ENCODE data around the gene COLQ. TPM values are rescaled to one million over a fixed set of nuclear protein-coding genes. Genes with fewer than 3 reads are reported as not detected.

COLQ gene
- total RNA-seq, 6 donors from 2014 or later = 1.1 to 34.6 (median 2.6) TPM

DNA sequence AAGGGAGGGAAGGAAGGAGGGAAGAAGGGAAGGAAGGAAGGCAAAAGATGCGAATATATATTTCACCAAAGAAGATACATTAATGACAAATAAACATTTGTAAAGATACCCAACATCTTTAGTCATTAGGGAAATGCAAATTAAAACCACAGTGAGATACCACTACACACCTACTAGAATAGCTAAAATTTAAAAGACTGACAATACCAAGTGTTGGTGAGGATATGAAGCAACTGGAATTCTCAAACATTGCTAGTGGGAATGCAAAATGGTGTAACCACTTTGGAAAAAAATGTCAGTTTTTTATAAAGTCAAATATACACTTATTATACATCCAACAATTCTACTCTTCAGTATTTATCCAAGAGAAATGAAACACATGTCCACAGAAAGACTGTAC, 4.3 kb upstream of the COLQ start:
- TF ChIP-seq, protein P1, sequence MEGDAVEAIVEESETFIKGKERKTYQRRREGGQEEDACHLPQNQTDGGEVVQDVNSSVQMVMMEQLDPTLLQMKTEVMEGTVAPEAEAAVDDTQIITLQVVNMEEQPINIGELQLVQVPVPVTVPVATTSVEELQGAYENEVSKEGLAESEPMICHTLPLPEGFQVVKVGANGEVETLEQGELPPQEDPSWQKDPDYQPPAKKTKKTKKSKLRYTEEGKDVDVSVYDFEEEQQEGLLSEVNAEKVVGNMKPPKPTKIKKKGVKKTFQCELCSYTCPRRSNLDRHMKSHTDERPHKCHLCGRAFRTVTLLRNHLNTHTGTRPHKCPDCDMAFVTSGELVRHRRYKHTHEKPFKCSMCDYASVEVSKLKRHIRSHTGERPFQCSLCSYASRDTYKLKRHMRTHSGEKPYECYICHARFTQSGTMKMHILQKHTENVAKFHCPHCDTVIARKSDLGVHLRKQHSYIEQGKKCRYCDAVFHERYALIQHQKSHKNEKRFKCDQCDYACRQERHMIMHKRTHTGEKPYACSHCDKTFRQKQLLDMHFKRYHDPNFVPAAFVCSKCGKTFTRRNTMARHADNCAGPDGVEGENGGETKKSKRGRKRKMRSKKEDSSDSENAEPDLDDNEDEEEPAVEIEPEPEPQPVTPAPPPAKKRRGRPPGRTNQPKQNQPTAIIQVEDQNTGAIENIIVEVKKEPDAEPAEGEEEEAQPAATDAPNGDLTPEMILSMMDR (IDR thresholded peaks at IDR 0.05) = no peak
- TF ChIP-seq EP300 (IDR thresholded peaks at IDR 0.05) = no peak
- TF ChIP-seq POLR2A (IDR thresholded peaks at IDR 0.05) = no peak
- TF ChIP-seq POLR2AphosphoS5 (IDR thresholded peaks at IDR 0.05) = no peak
- Histone ChIP-seq H3K4me3 (no peak overlapping the region), H3K9me3 (no peaks in the 10 kb centered on the region), H3K27ac (no peak overlapping the region), H3K36me3 (no peaks in the 10 kb centered on the region), H3K4me1 (peaks cover 15 to 38% (median 30%) of the 10 kb centered on the region in 4 donors), H3K27me3 (no peaks in the 10 kb centered on the region)
- DNase-seq (no peak), ATAC-seq (ENCODE audit: low FRiP score in 2 of 2) (no peak)
- WGBS, 2 donors = 96 to 97% methylated on average over 1 of the region's 1 CpG

DNA sequence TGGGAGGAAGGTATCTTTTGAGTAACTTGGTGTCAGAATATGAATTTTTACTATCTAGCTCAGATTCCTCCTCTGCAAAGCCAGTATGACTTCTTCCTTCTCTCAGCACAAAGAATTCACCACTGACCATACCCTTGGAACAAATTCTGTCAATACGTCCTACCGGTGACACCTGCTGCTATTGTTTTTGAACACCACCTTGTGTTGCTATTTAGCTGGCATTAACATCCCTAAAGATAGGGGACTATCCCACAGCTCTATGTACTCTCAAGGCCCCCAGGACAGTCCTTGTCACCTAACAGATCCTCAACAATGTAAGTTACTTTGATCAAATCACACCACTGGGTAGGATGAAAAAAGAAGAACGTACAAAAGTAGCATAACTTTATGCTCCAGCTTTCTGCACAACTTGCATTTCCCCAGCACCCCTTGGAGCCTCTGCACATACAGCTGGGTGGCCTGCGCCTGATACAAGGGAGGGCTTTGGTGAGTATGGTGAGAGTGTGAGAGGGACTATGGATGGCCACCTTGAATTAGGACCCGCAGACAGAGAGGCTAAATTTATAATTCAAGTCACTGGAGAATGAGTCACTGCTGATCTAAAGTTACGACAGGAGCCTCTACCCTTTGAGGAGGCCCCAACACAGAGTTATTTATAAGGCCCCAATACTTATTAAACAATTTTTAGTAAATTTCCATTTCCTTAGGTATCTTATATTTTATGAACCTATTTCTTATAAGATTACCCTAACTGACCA, 2.3 kb upstream of the COLQ start:
- DNase-seq (no peak), ATAC-seq (ENCODE audit: low FRiP score in 2 of 2) (no peak)
- 84 to 93% methylated on average over 6 of the region's 6 CpGs for WGBS, 2 donors
- no peak for TF ChIP-seq EP300 (IDR thresholded peaks at IDR 0.05)
- TF ChIP-seq, protein P1 (IDR thresholded peaks at IDR 0.05) = no peak
- TF ChIP-seq POLR2A (IDR thresholded peaks at IDR 0.05) = no peak
- TF ChIP-seq POLR2AphosphoS5 (IDR thresholded peaks at IDR 0.05) = no peak
- Histone ChIP-seq H3K9me3 (no peaks in the 10 kb centered on the region), H3K27ac (no peak overlapping the region), H3K4me3 (no peak overlapping the region), H3K36me3 (no peaks in the 10 kb centered on the region), H3K4me1 (peaks cover 16 to 23% (median 19%) of the 10 kb centered on the region in 4 donors), H3K27me3 (no peaks in the 10 kb centered on the region)

DNA sequence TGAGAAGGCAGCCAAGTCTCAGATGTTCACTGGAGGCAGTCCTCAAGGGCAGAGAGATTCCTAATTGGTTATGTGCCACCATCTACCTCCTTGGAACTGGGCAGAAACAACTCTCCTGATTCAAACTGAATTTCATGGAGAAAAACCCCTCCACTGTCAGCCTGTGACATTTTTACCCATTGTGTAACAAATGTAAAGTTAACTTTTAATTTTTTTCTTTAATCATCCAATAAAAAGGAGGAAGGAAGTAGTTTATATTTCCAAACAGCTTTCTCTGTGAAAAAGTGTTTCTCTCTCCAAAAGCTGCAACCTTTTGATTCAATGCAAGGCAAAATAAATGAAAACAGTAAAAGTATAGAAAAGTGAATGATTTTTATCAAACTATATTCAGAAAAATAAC, 510 bp upstream of the COLQ start:
- ATAC-seq (ENCODE audit: low FRiP score in 2 of 2) (no peak), DNase-seq (no peak)
- TF ChIP-seq, protein P1 (IDR thresholded peaks at IDR 0.05) = no peak
- no peak for TF ChIP-seq POLR2A (IDR thresholded peaks at IDR 0.05)
- TF ChIP-seq POLR2AphosphoS5 (IDR thresholded peaks at IDR 0.05) = no peak
- TF ChIP-seq EP300 (IDR thresholded peaks at IDR 0.05) = no peak
- H3K27ac ChIP-seq = no peak overlapping the region
- H3K9me3 ChIP-seq = no peaks in the 10 kb centered on the region
- no peaks in the 10 kb centered on the region for H3K36me3 ChIP-seq
- H3K4me1 ChIP-seq = peaks cover 2 to 12% (median 10%) of the 10 kb centered on the region in 4 donors
- no peaks in the 10 kb centered on the region for H3K27me3 ChIP-seq
- H3K4me3 ChIP-seq = no peak overlapping the region

DNA sequence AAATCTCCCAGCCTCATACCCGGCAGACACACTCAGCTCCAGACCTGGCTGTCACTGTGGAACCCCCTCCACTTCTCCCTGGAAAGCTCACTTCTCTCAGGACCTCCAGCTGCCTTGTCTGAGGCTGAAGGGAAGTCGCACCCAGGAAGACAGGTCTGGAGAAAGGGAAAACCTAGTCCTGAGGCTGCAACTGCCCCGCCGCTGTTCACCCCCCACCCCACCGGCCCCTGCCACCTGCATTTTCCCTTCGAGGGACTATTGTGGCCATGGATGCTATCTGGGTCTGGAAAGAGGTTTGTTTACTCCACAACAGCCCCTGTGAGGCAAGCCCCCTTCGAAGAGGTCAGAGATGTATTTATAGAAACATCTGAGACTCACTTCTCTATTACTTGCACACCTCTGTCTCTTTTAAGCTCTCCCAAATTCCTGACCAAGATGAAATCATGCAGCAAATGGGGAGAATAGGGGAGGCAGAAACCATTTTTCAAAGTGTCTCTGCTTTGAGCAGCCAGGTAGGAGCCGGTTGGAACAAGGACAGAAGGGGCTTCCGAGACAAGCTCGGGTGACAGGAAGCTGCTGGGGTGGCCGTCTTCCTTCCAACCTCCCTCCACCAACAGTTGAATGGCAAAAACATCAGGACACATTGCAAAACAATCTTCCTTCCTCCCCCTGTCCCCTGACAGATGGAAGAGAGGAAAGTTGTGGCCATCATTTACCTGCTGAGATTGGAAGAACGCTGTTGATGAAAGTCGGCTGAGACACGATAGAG, 518 bp downstream of the COLQ start:
- Histone ChIP-seq H3K4me3 (no peak overlapping the region), H3K4me1 (peaks cover 0 to 12% (median 8%) of the 10 kb centered on the region in 4 donors), H3K27ac (no peak overlapping the region), H3K27me3 (no peaks in the 10 kb centered on the region), H3K9me3 (no peaks in the 10 kb centered on the region), H3K36me3 (no peaks in the 10 kb centered on the region)
- peak in 1 of 2 donors; percentile 34 for ATAC-seq (ENCODE audit: low FRiP score in 2 of 2)
- DNase-seq = peak in 1 of 2 donors; percentile 20
- 42 to 57% methylated on average over 14 of the region's 14 CpGs for WGBS, 2 donors
- TF ChIP-seq EP300 (IDR thresholded peaks at IDR 0.05) (no peak), POLR2A (IDR thresholded peaks at IDR 0.05) (no peak), POLR2AphosphoS5 (IDR thresholded peaks at IDR 0.05) (no peak)
- TF ChIP-seq, protein P1 (IDR thresholded peaks at IDR 0.05) = no peak
